Measurements from ENCODE around the gene PDCD2L. TPM values are rescaled to one million over a fixed set of nuclear protein-coding genes. Genes with fewer than 3 reads are reported as not detected.
"Not testable (repeated sequence)": the region's sequence is repeated elsewhere in the genome, so short reads cannot be mapped to it uniquely, and the experiment has no call there.

The PDCD2L gene
- polyA plus RNA-seq, 4 donors: 3.1 to 12.0 (median 6.8) TPM

GRCh38 chr19:34367624-34367957, 36.6 kb upstream of the PDCD2L start:
- H3K9me3 ChIP-seq (ENCODE audit: control insufficient read depth in 2 of 2, insufficient read depth in 1 of 2, low read depth in 1 of 2, low read length in 1 of 2): no peaks in the 10 kb centered on the region
- no peak overlapping the region for H3K27ac ChIP-seq (ENCODE audit: low read depth in 1 of 3, low read length in 2 of 3)
- FAIRE-seq (no peak), DNase-seq (no peak)
- H3K4me1 ChIP-seq (ENCODE audit: control insufficient read depth in 3 of 3, insufficient read depth in 2 of 3, low read depth in 1 of 3, low read length in 2 of 3): peaks cover 0 to 19% (median 9%) of the 10 kb centered on the region in 3 donors
- WGBS, 3 donors: 86 to 90% (median 87%) methylated on average over 8 of the region's 8 CpGs
- H3K4me3 ChIP-seq (ENCODE audit: low read depth in 1 of 3, low read length in 3 of 3): no peak overlapping the region
- H3K36me3 ChIP-seq (ENCODE audit: control insufficient read depth in 3 of 3, insufficient read depth in 2 of 3, low read depth in 1 of 3, low read length in 3 of 3): peaks cover 0 to 53% (median 8%) of the 10 kb centered on the region in 3 donors
- H3K27me3 ChIP-seq (ENCODE audit: control insufficient read depth in 3 of 3, insufficient read depth in 3 of 3, low read length in 3 of 3): no peaks in the 10 kb centered on the region

- WGBS, 3 donors: 78 to 91% (median 83%) methylated on average over 10 of the region's 10 CpGs
- no peak for FAIRE-seq
- Histone ChIP-seq H3K27ac (ENCODE audit: low read depth in 1 of 3, low read length in 2 of 3) (no peak overlapping the region), H3K27me3 (ENCODE audit: control insufficient read depth in 3 of 3, insufficient read depth in 3 of 3, low read length in 3 of 3) (no peaks in the 10 kb centered on the region), H3K4me3 (ENCODE audit: low read depth in 1 of 3, low read length in 3 of 3) (no peak overlapping the region), H3K4me1 (ENCODE audit: control insufficient read depth in 3 of 3, insufficient read depth in 2 of 3, low read depth in 1 of 3, low read length in 2 of 3) (peaks cover 0 to 19% (median 9%) of the 10 kb centered on the region in 3 donors), H3K9me3 (ENCODE audit: control insufficient read depth in 2 of 2, insufficient read depth in 1 of 2, low read depth in 1 of 2, low read length in 1 of 2) (no peaks in the 10 kb centered on the region), H3K36me3 (ENCODE audit: control insufficient read depth in 3 of 3, insufficient read depth in 2 of 3, low read depth in 1 of 3, low read length in 3 of 3) (peaks cover 2 to 54% (median 8%) of the 10 kb centered on the region in 3 donors)
- no peak for DNase-seq
Measured at GRCh38 chr19:34368338-34368737, 35.9 kb upstream of the PDCD2L start.

- H3K27ac ChIP-seq (ENCODE audit: low read depth in 1 of 3, low read length in 2 of 3); H3K9me3 ChIP-seq (ENCODE audit: control insufficient read depth in 2 of 2, insufficient read depth in 1 of 2, low read depth in 1 of 2, low read length in 1 of 2); FAIRE-seq; H3K27me3 ChIP-seq (ENCODE audit: control insufficient read depth in 3 of 3, insufficient read depth in 3 of 3, low read length in 3 of 3); H3K4me3 ChIP-seq (ENCODE audit: low read depth in 1 of 3, low read length in 3 of 3): not testable (repeated sequence)
- peak in 1 of 2 donors; percentile 74 for DNase-seq
- 42 to 73% (median 52%) methylated on average over 10 of the region's 10 CpGs for WGBS, 3 donors
- Histone ChIP-seq H3K36me3 (ENCODE audit: control insufficient read depth in 3 of 3, insufficient read depth in 2 of 3, low read depth in 1 of 3, low read length in 3 of 3) (peaks cover 2 to 60% (median 10%) of the 10 kb centered on the region in 3 donors), H3K4me1 (ENCODE audit: control insufficient read depth in 3 of 3, insufficient read depth in 2 of 3, low read depth in 1 of 3, low read length in 2 of 3) (peaks cover 0 to 19% (median 9%) of the 10 kb centered on the region in 3 donors)
Measured at GRCh38 chr19:34369166-34369565, 35.0 kb upstream of the PDCD2L start.

GRCh38 chr19:34370117-34370516, 34.1 kb upstream of the PDCD2L start:
- peak in 1 of 2 donors; percentile 71 for DNase-seq

GRCh38 chr19:34370983-34371382, 33.2 kb upstream of the PDCD2L start:
- Histone ChIP-seq H3K4me3 (ENCODE audit: low read depth in 1 of 3, low read length in 3 of 3) (no peak overlapping the region), H3K27ac (ENCODE audit: low read depth in 1 of 3, low read length in 2 of 3) (no peak overlapping the region), H3K27me3 (ENCODE audit: control insufficient read depth in 3 of 3, insufficient read depth in 3 of 3, low read length in 3 of 3) (no peaks in the 10 kb centered on the region), H3K9me3 (ENCODE audit: control insufficient read depth in 2 of 2, insufficient read depth in 1 of 2, low read depth in 1 of 2, low read length in 1 of 2) (no peaks in the 10 kb centered on the region), H3K4me1 (ENCODE audit: control insufficient read depth in 3 of 3, insufficient read depth in 2 of 3, low read depth in 1 of 3, low read length in 2 of 3) (peaks cover 0 to 16% (median 7%) of the 10 kb centered on the region in 3 donors), H3K36me3 (ENCODE audit: control insufficient read depth in 3 of 3, insufficient read depth in 2 of 3, low read depth in 1 of 3, low read length in 3 of 3) (peaks cover 7 to 76% (median 16%) of the 10 kb centered on the region in 3 donors)
- FAIRE-seq (no peak), DNase-seq (no peak)
- WGBS, 3 donors: 73 to 82% (median 81%) methylated on average over 4 of the region's 4 CpGs

More at GRCh38 chr19:34370117-34370516, 34.1 kb upstream of the PDCD2L start:
- Histone ChIP-seq H3K4me3 (ENCODE audit: low read depth in 1 of 3, low read length in 3 of 3) (no peak overlapping the region), H3K36me3 (ENCODE audit: control insufficient read depth in 3 of 3, insufficient read depth in 2 of 3, low read depth in 1 of 3, low read length in 3 of 3) (peaks cover 2 to 67% (median 13%) of the 10 kb centered on the region in 3 donors), H3K4me1 (ENCODE audit: control insufficient read depth in 3 of 3, insufficient read depth in 2 of 3, low read depth in 1 of 3, low read length in 2 of 3) (peaks cover 0 to 19% (median 9%) of the 10 kb centered on the region in 3 donors), H3K27ac (ENCODE audit: low read depth in 1 of 3, low read length in 2 of 3) (no peak overlapping the region), H3K9me3 (ENCODE audit: control insufficient read depth in 2 of 2, insufficient read depth in 1 of 2, low read depth in 1 of 2, low read length in 1 of 2) (no peaks in the 10 kb centered on the region), H3K27me3 (ENCODE audit: control insufficient read depth in 3 of 3, insufficient read depth in 3 of 3, low read length in 3 of 3) (no peaks in the 10 kb centered on the region)
- FAIRE-seq: no peak
- WGBS, 3 donors: 45 to 80% (median 50%) methylated on average over 8 of the region's 8 CpGs

- no peaks in the 10 kb centered on the region for H3K9me3 ChIP-seq (ENCODE audit: control insufficient read depth in 2 of 2, insufficient read depth in 1 of 2, low read depth in 1 of 2, low read length in 1 of 2)
- DNase-seq (no peak), FAIRE-seq (no peak)
- 93 to 97% (median 96%) methylated on average over 11 of the region's 11 CpGs for WGBS, 3 donors
- no peaks in the 10 kb centered on the region for H3K4me1 ChIP-seq (ENCODE audit: control insufficient read depth in 3 of 3, insufficient read depth in 2 of 3, low read depth in 1 of 3, low read length in 2 of 3)
- no peaks in the 10 kb centered on the region for H3K27me3 ChIP-seq (ENCODE audit: control insufficient read depth in 3 of 3, insufficient read depth in 3 of 3, low read length in 3 of 3)
- H3K36me3 ChIP-seq (ENCODE audit: control insufficient read depth in 3 of 3, insufficient read depth in 2 of 3, low read depth in 1 of 3, low read length in 3 of 3): peaks cover 17 to 76% (median 22%) of the 10 kb centered on the region in 3 donors
- H3K4me3 ChIP-seq (ENCODE audit: low read depth in 1 of 3, low read length in 3 of 3): no peak overlapping the region
- no peak overlapping the region for H3K27ac ChIP-seq (ENCODE audit: low read depth in 1 of 3, low read length in 2 of 3)
Measured at GRCh38 chr19:34373601-34374288, 30.5 kb upstream of the PDCD2L start.

GRCh38 chr19:34375598-34375997, 28.6 kb upstream of the PDCD2L start:
- FAIRE-seq: no peak
- Histone ChIP-seq H3K27me3 (ENCODE audit: control insufficient read depth in 3 of 3, insufficient read depth in 3 of 3, low read length in 3 of 3) (no peaks in the 10 kb centered on the region), H3K36me3 (ENCODE audit: control insufficient read depth in 3 of 3, insufficient read depth in 2 of 3, low read depth in 1 of 3, low read length in 3 of 3) (peaks cover 21 to 74% (median 37%) of the 10 kb centered on the region in 3 donors), H3K4me1 (ENCODE audit: control insufficient read depth in 3 of 3, insufficient read depth in 2 of 3, low read depth in 1 of 3, low read length in 2 of 3) (no peaks in the 10 kb centered on the region), H3K4me3 (ENCODE audit: low read depth in 1 of 3, low read length in 3 of 3) (no peak overlapping the region), H3K27ac (ENCODE audit: low read depth in 1 of 3, low read length in 2 of 3) (no peak overlapping the region), H3K9me3 (ENCODE audit: control insufficient read depth in 2 of 2, insufficient read depth in 1 of 2, low read depth in 1 of 2, low read length in 1 of 2) (no peaks in the 10 kb centered on the region)
- 85 to 88% (median 86%) methylated on average over 8 of the region's 8 CpGs for WGBS, 3 donors
- DNase-seq: no peak

GRCh38 chr19:34380639-34381241, 23.5 kb upstream of the PDCD2L start:
- no peaks in the 10 kb centered on the region for H3K4me1 ChIP-seq (ENCODE audit: control insufficient read depth in 3 of 3, insufficient read depth in 2 of 3, low read depth in 1 of 3, low read length in 2 of 3)
- DNase-seq: no peak
- H3K27ac ChIP-seq (ENCODE audit: low read depth in 1 of 3, low read length in 2 of 3): no peak overlapping the region
- no peak for FAIRE-seq
- H3K9me3 ChIP-seq (ENCODE audit: control insufficient read depth in 2 of 2, insufficient read depth in 1 of 2, low read depth in 1 of 2, low read length in 1 of 2): no peaks in the 10 kb centered on the region
- peaks cover 16 to 92% (median 48%) of the 10 kb centered on the region in 3 donors for H3K36me3 ChIP-seq (ENCODE audit: control insufficient read depth in 3 of 3, insufficient read depth in 2 of 3, low read depth in 1 of 3, low read length in 3 of 3)
- WGBS, 3 donors: 93 to 97% (median 96%) methylated on average over 4 to 5 of the region's 5 CpGs
- no peaks in the 10 kb centered on the region for H3K27me3 ChIP-seq (ENCODE audit: control insufficient read depth in 3 of 3, insufficient read depth in 3 of 3, low read length in 3 of 3)
- H3K4me3 ChIP-seq (ENCODE audit: low read depth in 1 of 3, low read length in 3 of 3): no peak overlapping the region

All from small intestine (tissue), 7 donors.